ENCODE data around the gene FAM131B. TPM values are rescaled to one million over a fixed set of nuclear protein-coding genes. Genes with fewer than 3 reads are reported as not detected.
A peak's percentile ranks its signal among the peaks of the same experiment; 100 is the strongest.

FAM131B gene
- total and polyA plus RNA-seq, 2 of the 13 experiments (the other 11 are each of a cell fraction or from before 2014, with no cell fraction given) = 0.07 TPM; not detected in 1

DNA sequence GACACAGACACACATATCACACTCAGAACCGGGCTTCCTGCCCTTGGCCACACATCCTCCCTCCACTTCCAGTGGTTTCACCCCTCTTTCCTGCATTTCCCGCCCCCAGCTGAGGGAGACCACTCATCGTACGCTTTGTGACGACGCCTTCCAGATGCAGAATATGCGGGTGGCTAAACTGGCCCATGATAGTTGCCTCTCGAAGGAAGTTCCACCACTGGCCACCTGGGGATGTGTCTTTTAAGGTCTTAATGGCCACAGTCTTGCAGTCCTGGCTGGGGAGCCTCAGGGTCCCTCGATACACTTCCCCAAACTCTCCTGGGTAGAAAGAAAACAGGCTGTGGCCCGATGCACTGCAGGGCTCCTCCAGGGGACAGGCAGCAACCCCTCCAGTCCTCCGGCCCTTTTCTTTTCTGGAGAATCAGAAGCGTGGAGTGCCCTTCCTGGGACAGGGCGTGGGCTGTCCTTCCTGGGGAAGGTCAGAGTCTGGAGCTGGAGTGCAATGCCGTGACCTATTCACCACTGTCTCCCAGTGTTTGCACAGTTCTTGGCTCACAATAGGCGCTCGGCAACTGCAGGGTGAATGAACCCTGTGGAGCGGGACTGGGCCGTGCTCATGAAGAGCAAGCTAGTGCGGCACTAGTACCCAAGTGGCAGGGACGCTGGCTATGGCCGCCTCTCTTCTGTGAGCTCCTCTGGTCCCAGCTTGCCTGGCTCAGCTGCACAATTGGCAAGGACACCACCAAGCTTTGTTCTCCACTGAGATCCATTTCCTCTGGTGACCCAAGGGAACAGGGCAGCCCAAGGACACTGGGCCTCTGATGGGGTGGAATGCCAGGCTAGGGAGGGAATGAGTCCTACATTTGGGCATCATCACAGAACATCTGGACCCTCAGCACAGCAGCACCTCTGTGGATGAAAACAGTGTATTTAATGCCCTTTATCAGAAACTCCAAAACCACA lies 33.0 kb upstream of the FAM131B start (continued):
- TF ChIP-seq IKZF4 (CRISPR knock-in tag; IDR thresholded peaks at IDR 0.05; ENCODE audit: borderline replicate concordance, low read depth, not compliant biosample characterization) = no peak
- TF ChIP-seq ZNF839 (CRISPR knock-in tag; IDR thresholded peaks at IDR 0.05; ENCODE audit: borderline replicate concordance) = no peak
- no peak for TF ChIP-seq ZNF775 (CRISPR knock-in tag; IDR thresholded peaks at IDR 0.05; ENCODE audit: borderline replicate concordance)
- TF ChIP-seq ZNF562 (CRISPR knock-in tag; IDR thresholded peaks at IDR 0.05; ENCODE audit: borderline replicate concordance) = no peak
- peak; percentile 44; the same call in 1 of the 2 replicates for TF ChIP-seq ZNF607 (CRISPR knock-in tag; IDR thresholded peaks at IDR 0.05; ENCODE audit: borderline replicate concordance)
- no peak for TF ChIP-seq MBNL3 (CRISPR knock-in tag; conservative IDR thresholded peaks at IDR 0.05)
- TF ChIP-seq TMF1 (CRISPR knock-in tag; IDR thresholded peaks at IDR 0.05; ENCODE audit: low read depth) = no peak
- TF ChIP-seq, protein P1, sequence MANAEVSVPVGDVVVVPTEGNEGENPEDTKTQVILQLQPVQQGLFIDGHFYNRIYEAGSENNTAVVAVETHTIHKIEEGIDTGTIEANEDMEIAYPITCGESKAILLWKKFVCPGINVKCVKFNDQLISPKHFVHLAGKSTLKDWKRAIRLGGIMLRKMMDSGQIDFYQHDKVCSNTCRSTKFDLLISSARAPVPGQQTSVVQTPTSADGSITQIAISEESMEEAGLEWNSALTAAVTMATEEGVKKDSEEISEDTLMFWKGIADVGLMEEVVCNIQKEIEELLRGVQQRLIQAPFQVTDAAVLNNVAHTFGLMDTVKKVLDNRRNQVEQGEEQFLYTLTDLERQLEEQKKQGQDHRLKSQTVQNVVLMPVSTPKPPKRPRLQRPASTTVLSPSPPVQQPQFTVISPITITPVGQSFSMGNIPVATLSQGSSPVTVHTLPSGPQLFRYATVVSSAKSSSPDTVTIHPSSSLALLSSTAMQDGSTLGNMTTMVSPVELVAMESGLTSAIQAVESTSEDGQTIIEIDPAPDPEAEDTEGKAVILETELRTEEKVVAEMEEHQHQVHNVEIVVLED (CRISPR knock-in tag; IDR thresholded peaks at IDR 0.05; ENCODE audit: borderline replicate concordance) = peak; percentile 39; the same call in 1 of the 2 replicates
- no peak for TF ChIP-seq KAT2B (IDR thresholded peaks at IDR 0.05; ENCODE audit: borderline replicate concordance, low read depth, low read length)
- 0 out of 2 replicates have a peak, but pooled peaks have one; percentile 53 for TF ChIP-seq ZIK1 (CRISPR knock-in tag; IDR thresholded peaks at IDR 0.05; ENCODE audit: borderline replicate concordance, low read depth)
- no peak for TF ChIP-seq FOXK2 (IDR thresholded peaks at IDR 0.05)
- TF ChIP-seq ZNF136 (CRISPR knock-in tag; IDR thresholded peaks at IDR 0.05; ENCODE audit: low read depth) = 0 out of 2 replicates have a peak, but pooled peaks have one; percentile 27
- TF ChIP-seq NFKB2 (CRISPR knock-in tag; IDR thresholded peaks at IDR 0.05; ENCODE audit: borderline replicate concordance) = 0 out of 2 replicates have a peak, but pooled peaks have one; percentile 24
- no peak for TF ChIP-seq ETV6 (CRISPR knock-in tag; conservative IDR thresholded peaks at IDR 0.05)
- 0 out of 2 replicates have a peak, but pooled peaks have one; percentile 40 for TF ChIP-seq REL (CRISPR knock-in tag; conservative IDR thresholded peaks at IDR 0.05)
- TF ChIP-seq, protein P2, sequence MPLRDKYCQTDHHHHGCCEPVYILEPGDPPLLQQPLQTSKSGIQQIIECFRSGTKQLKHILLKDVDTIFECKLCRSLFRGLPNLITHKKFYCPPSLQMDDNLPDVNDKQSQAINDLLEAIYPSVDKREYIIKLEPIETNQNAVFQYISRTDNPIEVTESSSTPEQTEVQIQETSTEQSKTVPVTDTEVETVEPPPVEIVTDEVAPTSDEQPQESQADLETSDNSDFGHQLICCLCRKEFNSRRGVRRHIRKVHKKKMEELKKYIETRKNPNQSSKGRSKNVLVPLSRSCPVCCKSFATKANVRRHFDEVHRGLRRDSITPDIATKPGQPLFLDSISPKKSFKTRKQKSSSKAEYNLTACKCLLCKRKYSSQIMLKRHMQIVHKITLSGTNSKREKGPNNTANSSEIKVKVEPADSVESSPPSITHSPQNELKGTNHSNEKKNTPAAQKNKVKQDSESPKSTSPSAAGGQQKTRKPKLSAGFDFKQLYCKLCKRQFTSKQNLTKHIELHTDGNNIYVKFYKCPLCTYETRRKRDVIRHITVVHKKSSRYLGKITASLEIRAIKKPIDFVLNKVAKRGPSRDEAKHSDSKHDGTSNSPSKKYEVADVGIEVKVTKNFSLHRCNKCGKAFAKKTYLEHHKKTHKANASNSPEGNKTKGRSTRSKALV (CRISPR knock-in tag; IDR thresholded peaks at IDR 0.05) = peak; percentile 73; the same call in 1 of the 2 replicates
- no peak for TF ChIP-seq ZNF468 (CRISPR knock-in tag; IDR thresholded peaks at IDR 0.05)
- TF ChIP-seq ZNF772 (CRISPR knock-in tag; IDR thresholded peaks at IDR 0.05) = peak; percentile 60; the same call in 1 of the 2 replicates
- TF ChIP-seq KDM3A (CRISPR knock-in tag; IDR thresholded peaks at IDR 0.05; ENCODE audit: low read depth) = peak; percentile 43; the same call in 1 of the 2 replicates
- no peak for TF ChIP-seq NONO (IDR thresholded peaks at IDR 0.05)
- TF ChIP-seq NONO (CRISPR knock-in tag; conservative IDR thresholded peaks at IDR 0.05) = peak; percentile 81
- no peak for TF ChIP-seq FOXA1 (IDR thresholded peaks at IDR 0.05)
- peak; percentile 80 for TF ChIP-seq FOXA1 (CRISPR knock-in tag; IDR thresholded peaks at IDR 0.05)
- no peak for TF ChIP-seq ZNF460 (CRISPR knock-in tag; IDR thresholded peaks at IDR 0.05; ENCODE audit: borderline replicate concordance)

Data from HepG2 (cell line).